GM19025 (cell line): Measurements from ENCODE around the gene CDHR1.

Source experiments
- ATAC-seq: cut with Tn5 transposase; IDR thresholded peaks from one replicate; pipeline ENCODE4 v1.9.1; 2021; ENCODE audit warnings: mild to moderate bottlenecking, low read depth, moderate library complexity; ENCODE audit not compliant: unreplicated experiment

The CDHR1 gene

DNA sequence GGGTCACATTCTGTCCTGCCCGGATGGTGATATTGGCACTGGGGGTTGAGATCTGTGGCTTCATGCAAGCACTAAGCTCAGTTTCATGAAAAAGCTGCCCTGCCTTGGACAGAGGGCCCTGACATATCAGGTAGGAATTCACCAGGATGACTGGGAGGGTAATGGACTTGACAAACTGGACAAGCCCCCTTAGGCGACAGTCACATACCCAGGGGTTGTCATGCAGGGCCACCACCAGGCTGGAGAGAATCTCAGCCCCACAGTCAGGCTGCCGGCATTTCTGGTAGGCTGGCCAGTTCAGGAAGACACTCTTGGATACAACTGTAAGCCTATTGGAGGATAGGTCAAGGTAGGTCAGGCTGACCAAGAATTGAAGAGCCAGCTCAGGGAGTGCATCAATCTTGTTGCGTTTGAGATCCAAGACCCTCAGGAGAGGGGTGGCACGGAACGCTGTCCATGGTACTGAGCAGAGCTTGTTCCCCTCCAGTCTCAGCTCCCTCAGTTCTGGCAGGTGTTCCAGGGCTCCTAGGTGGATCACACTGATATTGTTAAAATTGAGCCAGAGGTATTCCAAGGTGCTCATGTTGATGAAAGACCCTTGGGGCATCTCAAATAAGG, 30.2 kb downstream of the CDHR1 start:
- ATAC-seq = no peak

DNA sequence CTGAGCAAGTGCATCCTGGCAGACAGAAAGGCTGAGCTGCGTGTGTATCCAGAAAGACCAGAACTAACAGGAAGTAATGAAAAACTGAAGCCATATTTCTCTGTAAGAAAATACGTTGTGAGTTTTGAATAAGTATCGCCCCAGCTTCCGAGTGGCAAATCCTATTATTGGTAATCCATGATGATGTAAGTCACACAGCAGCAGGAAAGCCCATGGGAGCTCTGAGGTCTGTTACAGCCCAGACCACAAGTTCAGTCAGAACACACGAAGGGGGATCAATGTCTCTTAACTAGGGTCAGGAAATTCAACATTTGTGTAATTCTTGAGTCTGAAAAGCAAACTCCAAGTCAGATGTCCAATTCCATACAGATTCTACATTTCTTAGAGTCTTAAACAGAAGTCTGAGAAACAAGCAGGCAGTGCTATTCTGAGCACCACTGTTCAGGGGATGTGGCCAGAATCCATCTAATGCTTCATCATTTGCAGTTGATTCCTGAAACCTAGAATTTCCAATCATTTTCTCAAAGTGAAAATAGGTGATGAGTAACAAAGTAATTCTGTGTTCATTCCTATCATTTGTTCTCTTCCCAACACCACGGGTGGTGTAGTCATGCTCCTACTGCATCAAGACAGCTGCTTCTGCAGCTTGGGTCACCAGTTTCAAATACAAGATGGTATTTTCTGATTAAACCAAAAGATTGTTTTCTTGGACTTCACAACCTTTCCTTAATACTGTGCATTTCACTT, 31.3 kb downstream of the CDHR1 start, which contains the start of gene LRIT2:
LRIT2 (minus strand) TSS at position 118 of the 747 bp plus-strand sequence; CDS start at position 94, 24 bp downstream.
- no peak for ATAC-seq

DNA sequence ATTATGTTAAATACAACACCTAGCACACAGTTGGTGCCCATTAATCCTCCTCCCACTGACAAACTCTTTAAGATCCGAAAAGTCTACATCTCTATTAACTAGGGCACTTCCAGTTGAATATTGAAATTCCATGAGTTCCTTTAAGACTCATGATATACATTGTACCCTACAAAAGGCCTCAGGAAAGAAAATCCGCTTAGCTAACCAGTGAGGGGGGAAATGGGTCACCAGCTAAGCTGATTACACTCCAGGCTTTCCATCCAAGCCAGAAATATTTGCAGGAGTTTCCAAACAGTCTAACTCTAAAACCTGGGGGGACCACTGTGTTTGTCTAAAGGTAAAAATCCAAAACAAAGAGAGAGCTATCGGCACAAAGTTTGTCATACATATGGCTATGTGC, 32.3 kb downstream of the CDHR1 start:
- ATAC-seq = no peak

DNA sequence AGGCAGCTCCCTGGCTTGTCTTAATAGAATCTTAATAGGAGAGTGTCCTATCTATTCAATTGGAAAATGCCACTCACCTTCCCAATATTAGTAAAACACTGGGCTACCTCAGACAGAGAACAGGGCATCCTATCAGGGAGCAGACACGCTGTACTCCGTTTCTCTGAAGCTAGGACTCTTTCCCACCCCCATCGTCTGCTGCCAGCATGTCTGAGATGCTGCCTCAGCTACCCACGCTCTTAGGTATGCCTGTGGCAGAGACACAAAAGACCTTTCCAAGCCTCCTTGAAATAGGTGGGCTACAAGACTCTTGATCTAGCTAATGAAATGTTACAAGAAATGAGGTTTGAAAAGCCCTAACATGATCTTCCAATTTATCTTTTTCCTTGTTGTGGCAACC, 33.5 kb downstream of the CDHR1 start:
- no peak for ATAC-seq

DNA sequence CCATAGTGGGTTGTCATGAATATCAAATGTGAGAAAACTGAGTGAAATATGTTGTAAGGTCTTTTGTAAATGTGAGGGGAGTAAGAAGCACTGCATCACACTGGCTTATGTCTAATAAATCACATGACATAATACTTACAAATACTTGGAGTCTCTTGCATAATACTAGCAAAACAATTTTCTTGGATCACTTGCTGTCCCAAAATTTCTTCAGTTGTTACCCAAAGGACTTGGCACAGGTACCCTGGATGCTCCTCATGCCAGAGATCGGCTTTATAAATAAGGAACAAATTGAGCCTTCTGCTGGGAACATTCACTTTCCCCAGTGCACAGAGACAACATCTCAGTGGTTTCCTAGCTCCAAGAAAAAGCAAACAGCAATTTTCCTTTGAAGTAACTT, 36.0 kb downstream of the CDHR1 start:
- no peak for ATAC-seq

DNA sequence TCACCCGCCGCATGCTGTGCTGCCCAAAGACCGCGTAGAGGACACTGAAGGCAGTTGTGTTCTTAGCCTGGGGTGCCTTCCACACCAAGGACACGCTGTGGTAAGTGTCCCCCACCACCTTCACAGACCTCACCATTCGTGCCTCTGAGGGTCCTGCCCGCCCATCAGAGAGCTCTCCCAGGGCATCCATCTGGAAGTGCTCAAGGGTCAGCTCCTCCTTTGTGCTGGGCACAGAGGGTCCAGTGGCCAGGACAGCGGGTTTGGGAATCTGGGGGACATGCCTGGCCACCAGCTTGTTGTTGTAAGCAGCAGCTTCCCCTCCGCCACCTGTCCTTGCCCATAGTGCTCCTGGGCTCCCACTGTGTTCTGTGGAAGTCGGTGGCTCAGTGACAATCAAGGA, 38.0 kb downstream of the CDHR1 start:
- no peak for ATAC-seq

DNA sequence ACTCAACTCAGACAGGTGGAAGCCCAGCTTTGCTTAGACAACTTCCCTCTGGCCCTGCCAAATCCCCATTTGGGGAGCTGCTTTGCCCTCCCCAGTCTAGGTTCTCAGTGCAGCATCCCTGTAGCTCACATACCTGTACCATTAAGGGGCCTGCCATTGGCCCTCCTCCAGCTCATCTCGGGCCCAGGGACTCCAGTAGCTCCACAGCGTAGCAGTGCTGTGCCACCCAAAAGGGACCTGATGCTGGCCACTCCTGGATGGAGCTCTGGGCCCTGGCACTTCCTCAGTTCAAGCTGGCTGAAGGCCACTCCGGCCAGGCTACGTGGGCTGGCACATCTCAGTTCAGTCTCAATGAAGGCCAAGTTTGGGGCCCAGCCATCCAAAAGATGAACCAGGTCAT, 39.6 kb downstream of the CDHR1 start:
- no peak for ATAC-seq

DNA sequence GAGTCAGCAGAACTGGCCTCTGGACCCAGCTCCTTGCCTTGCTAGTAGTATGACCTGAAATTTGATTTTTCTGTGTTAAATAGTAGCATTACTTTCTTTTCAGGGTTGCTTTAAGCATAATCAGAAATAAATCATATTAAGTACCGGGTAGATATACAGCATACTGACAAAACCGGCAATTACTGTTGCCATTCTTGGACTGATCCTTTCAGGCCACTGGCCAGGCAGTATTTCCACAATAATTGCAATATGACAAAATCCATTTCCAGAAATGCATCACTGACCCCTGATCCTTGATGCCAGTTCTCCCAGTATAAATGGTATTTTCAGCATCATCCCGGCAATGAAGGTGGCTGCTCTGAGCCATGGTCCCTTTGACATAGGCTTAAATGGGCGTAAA, 40.1 kb downstream of the CDHR1 start:
- ATAC-seq = no peak

DNA sequence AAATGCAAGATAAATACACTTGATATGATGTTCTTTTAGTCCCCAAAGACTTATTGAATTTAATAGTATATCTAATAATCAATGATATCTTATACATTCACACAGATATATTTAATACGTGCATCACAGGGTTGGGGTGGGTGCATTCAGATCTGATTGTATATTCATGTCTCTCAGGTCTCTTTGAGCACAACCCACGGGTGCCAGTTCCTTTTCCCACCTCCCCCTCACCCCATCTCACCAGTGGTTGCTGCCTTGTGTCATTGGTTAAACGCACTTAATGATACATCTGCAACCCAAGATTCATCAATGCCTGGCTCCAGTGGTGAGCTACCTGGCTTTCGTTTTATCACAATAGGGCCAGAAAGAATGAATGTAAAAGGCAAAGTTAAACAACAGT, 40.8 kb downstream of the CDHR1 start:
- no peak for ATAC-seq

DNA sequence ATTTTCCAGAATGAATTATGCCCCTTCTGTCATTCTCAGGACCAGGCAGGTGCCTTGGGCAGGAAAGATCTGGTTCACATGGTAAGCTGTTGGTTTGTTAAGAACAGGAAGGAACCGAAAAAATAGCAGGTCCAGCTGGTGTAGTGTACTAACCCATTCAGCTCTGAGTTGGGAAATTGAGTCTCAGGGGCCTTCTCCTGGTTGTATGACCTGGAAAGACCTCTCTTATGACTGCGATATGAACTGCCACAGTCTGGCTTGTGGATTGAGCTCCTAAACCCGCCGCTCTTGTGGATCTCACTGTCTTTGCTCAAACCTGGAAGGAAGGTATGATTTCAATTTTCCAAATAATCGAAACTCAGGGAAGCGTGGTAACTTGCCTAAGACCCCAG, 42.5 kb downstream of the CDHR1 start:
- ATAC-seq = no peak

DNA sequence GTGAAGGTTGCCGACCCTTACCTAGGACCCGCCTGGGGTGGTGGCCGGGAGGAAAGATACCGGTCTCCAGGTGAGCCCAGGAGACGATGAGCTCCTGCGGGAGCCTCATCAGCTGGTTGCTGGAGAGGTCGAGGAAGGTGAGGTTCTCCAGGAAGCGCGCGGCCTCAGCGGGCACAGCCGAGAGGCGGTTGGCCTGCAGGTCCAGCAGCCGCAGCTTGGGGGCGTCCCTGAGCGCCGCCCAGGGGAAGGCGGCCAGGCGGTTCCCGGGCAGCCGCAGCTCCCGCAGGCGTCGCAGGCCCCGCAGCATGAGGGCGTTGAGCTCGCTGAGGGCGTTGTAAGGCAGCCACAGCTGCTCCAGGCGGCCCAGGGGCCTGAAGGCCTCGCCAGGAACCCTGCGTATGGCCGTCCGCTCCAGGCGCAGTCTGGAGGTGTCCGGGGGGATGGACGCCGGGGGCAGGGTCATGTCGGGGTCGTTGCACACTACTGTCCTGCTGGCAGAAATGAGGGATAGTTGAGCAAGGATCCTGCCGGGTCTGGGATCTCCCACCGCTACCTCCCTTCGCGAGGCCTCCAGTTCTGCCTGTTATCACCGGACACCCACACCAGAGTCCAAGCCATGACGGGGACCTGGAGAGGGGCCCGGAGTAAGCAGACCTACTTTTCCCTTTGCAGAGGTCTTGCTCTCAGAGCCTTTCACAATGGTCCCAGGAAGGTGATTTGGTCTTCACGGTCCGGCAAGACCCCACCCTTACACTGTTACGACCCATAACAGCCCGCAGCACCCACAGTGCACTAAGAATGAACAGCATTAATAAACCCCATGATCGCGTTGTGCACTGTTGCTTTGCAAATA, 43.1 kb downstream of the CDHR1 start:
- no peak for ATAC-seq

DNA sequence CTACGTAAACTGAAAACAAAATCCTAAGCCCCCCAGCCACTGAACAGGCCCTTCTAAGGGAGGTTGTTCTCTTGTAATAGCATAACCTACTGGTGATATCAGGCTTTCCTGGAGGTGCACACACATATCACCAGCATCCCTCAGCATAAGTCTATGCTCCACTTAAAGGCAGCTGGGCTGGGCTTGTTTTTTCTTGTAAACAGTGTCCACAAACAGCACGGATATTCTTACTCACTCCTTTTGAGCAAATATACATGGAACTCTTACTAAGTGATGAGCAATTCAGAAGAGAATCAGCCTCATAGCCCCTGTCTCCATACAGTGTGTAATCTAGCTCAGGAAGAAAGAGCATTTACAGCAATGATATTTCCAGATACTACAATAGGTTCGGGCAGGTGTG, 44.6 kb downstream of the CDHR1 start:
- no peak for ATAC-seq

DNA sequence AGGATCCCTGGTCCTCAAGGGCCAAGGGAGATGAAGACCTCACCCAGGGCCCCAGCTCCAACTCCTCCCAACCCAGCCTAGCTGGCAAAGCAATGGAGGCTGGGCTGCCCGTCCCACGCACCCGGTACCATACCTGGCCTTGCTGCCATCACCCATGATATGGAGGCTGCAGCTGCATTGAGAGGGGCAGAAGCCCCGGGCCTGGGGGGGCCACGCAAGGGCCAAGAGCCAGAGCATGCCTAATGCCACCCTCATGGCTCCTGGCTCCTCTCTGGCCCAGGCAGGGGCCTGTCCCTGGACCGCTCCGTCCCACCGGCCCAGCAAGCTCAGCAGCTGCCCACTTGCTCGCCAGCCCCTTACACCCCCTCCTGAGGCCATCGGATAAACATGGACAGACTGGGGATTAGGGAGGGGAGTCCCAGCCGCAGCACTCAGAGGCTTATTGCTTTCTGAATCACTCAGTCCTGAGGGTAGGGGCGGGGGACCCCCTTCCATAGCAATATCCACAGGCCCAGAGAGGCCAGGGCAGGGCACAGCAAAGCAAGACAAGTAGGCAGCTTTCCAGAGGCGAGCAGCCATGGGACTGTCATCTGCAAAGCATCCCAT, 47.0 kb downstream of the CDHR1 start, which contains the start of gene LRIT1:
LRIT1 (minus strand) TSS at position 362 of the 606 bp plus-strand sequence; CDS start at position 255, 107 bp downstream.
- no peak for ATAC-seq

DNA sequence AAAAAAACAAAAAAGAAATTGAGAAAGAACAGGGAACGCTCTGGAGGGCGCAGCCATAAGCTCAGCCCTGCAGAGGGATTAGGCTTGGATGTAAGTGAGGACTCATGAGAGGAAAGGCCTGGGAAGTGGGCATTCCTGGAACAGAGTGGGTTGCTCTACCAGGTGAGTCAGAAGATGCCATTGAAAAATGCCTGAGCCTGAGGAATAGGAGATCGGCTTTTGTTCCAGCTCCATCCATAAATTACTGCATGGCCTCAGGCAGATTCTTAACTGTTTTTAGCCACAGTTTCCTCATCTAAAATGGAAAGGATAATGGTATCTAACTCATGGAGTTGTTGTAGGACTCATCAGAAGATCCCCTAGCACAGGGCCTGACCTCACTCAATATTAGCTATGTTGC, 49.4 kb downstream of the CDHR1 start:
- ATAC-seq = no peak

DNA sequence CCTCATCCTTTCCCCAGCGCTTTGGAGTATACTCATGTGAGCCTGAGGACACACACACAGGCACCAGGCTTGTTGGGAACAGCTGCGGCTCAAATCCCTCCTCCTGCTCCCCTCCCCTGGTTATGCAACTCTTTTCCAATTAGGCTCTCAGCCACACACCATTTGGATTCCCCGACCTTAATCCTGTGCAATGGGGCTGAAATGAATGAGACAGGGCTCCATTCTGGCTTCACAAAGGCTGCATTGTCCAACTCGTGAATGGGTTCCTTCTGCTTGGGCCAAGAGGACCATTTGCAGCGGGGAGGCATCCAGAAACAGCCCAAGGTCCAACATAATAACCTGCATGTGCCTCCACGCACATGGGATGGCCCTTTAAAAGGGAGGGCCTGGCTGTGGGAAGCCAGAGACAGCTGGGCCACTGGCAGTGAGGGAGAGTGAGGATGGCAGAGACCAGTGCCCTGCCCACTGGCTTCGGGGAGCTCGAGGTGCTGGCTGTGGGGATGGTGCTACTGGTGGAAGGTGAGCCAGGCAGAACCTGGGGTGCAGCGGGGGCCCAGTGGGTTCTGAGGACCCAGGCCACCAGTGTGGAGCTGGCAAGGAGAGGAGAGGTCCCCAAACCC, 50.4 kb downstream of the CDHR1 start, which contains the start of gene RGR:
RGR (plus strand) TSS at position 403 of the 620 bp plus-strand sequence; CDS start at position 441, 38 bp downstream.
- no peak for ATAC-seq

DNA sequence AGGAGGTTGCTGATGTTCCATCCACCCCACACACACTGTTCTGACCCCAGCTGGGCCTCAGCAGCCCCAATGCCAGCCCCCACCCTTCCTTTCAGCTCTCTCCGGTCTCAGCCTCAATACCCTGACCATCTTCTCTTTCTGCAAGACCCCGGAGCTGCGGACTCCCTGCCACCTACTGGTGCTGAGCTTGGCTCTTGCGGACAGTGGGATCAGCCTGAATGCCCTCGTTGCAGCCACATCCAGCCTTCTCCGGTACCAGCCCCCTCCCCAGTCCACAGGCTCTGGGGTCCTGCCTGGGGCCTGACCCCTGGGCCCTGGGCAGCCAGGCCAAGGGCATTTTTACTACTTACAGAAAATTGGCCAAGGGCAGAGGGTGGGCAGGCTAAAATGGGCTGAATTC, 53.2 kb downstream of the CDHR1 start:
- no peak for ATAC-seq

DNA sequence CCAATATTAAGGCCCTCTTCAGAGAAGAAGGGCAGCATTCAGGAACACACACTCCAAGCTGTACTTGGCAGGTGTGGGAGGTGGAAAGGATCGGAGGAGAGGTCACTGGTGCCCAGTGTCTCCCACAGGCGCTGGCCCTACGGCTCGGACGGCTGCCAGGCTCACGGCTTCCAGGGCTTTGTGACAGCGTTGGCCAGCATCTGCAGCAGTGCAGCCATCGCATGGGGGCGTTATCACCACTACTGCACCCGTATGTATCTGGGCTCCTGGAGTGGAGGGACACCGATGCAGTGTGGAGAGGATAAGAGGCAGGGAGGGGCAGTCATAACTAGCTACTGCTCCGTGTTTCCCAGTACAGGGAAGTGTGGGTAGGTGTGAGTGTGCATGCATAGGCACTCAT, 54.5 kb downstream of the CDHR1 start:
- no peak for ATAC-seq

DNA sequence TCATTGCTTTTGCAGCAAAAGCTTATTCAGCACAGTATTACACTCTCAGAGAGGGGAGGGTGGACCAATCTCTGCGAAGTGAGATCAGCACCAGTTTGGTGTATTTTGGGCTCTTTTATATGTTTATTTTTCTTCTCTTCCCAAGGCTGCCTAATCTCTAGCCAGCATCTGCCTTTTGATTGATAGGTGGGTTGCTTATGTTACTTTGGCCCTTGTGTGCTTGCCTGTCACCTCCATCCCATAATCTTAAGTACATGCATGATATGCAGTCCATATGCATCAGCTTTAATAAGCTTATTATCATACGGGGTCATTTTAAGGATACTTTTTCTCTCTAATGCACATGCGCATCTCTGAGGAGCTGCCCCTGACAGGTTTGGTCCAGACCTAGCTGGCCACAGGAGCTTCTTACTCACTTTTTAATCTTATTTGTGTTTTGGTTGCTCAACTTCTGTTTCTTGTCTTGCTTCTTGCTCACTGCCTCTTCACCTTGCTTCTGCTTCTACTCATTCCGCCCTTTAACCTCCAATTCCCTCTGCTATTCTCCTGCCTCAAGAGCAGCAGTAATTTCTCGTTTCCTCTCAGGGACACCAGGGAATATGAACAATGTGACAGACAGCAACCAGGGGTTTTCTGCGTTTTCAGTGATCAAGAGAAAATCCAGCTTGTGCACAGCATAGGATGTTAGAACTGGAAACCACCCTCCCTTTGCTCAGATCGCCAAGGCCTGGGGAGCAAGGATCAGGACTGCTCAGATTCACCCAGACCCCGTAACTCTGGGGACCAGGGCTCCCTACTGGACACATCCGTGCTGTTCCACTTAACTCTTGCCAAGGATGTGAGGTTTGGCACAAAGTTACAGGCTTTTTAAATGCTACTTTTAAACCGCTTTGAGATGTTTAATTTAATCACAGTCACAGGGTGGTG, 60.5 kb downstream of the CDHR1 start:
- ATAC-seq = no peak
